ENCODE data around the gene GP5. TPM values are rescaled to one million over a fixed set of nuclear protein-coding genes. Genes with fewer than 3 reads are reported as not detected.

GP5 gene
- total and polyA plus RNA-seq, 2 experiments from 2014 or later: 0.83 TPM; not detected in 1

GRCh38 chr3:194364314-194364651, 34.8 kb downstream of the GP5 start:
- TF ChIP-seq CTCF (IDR thresholded peaks at IDR 0.05; ENCODE audit: low read depth, low read length): no peak
- Histone ChIP-seq H3K36me3 (no peaks in the 10 kb centered on the region), H3K4me1 (ENCODE audit: low read depth) (peaks cover 10% of the 10 kb centered on the region), H3K27me3 (peaks cover 5% of the 10 kb centered on the region), H3K4me3 (no peak overlapping the region), H3K27ac (no peak overlapping the region), H3K9me3 (ENCODE audit: low read depth) (no peaks in the 10 kb centered on the region)
- DNase-seq (ENCODE audit: low read depth in 1 of 2, low spot score in 1 of 2): no peak

GRCh38 chr3:194360568-194360967, 38.5 kb downstream of the GP5 start:
- peaks cover 10% of the 10 kb centered on the region for H3K4me1 ChIP-seq (ENCODE audit: low read depth)
- H3K27ac ChIP-seq: no peak overlapping the region
- no peaks in the 10 kb centered on the region for H3K36me3 ChIP-seq
- no peak overlapping the region for H3K4me3 ChIP-seq
- TF ChIP-seq CTCF (IDR thresholded peaks at IDR 0.05; ENCODE audit: low read depth, low read length): no peak
- no peaks in the 10 kb centered on the region for H3K27me3 ChIP-seq
- no peak for DNase-seq (ENCODE audit: low read depth in 1 of 2, low spot score in 1 of 2)
- H3K9me3 ChIP-seq (ENCODE audit: low read depth): no peaks in the 10 kb centered on the region

GRCh38 chr3:194357681-194358080, 41.4 kb downstream of the GP5 start:
- Histone ChIP-seq H3K9me3 (ENCODE audit: low read depth) (no peaks in the 10 kb centered on the region), H3K27ac (no peak overlapping the region), H3K4me1 (ENCODE audit: low read depth) (no peaks in the 10 kb centered on the region), H3K27me3 (no peaks in the 10 kb centered on the region), H3K36me3 (no peaks in the 10 kb centered on the region), H3K4me3 (no peak overlapping the region)
- no peak for DNase-seq (ENCODE audit: low read depth in 1 of 2, low spot score in 1 of 2)
- TF ChIP-seq CTCF (IDR thresholded peaks at IDR 0.05; ENCODE audit: low read depth, low read length): no peak

- peak in 1 of 2 donors; percentile 51 for DNase-seq (ENCODE audit: low read depth in 1 of 2, low spot score in 1 of 2)
- Histone ChIP-seq H3K9me3 (ENCODE audit: low read depth) (no peaks in the 10 kb centered on the region), H3K4me1 (ENCODE audit: low read depth) (peaks cover 6% of the 10 kb centered on the region), H3K4me3 (no peak overlapping the region), H3K36me3 (no peaks in the 10 kb centered on the region), H3K27ac (no peak overlapping the region), H3K27me3 (no peaks in the 10 kb centered on the region)
- TF ChIP-seq CTCF (IDR thresholded peaks at IDR 0.05; ENCODE audit: low read depth, low read length): no peak
Observed at GRCh38 chr3:194355379-194355778, 43.7 kb downstream of the GP5 start.

GRCh38 chr3:194354315-194354714, 44.8 kb downstream of the GP5 start:
- H3K36me3 ChIP-seq: no peaks in the 10 kb centered on the region
- peaks cover 6% of the 10 kb centered on the region for H3K4me1 ChIP-seq (ENCODE audit: low read depth)
- TF ChIP-seq CTCF (IDR thresholded peaks at IDR 0.05; ENCODE audit: low read depth, low read length): no peak
- H3K27me3 ChIP-seq: no peaks in the 10 kb centered on the region
- H3K9me3 ChIP-seq (ENCODE audit: low read depth): no peaks in the 10 kb centered on the region
- no peak overlapping the region for H3K27ac ChIP-seq
- no peak for DNase-seq (ENCODE audit: low read depth in 1 of 2, low spot score in 1 of 2)
- no peak overlapping the region for H3K4me3 ChIP-seq

GRCh38 chr3:194352667-194353246, 46.3 kb downstream of the GP5 start:
- no peaks in the 10 kb centered on the region for H3K36me3 ChIP-seq
- no peak for TF ChIP-seq CTCF (IDR thresholded peaks at IDR 0.05; ENCODE audit: low read depth, low read length)
- no peak for DNase-seq (ENCODE audit: low read depth in 1 of 2, low spot score in 1 of 2)
- H3K9me3 ChIP-seq (ENCODE audit: low read depth): no peaks in the 10 kb centered on the region
- H3K4me3 ChIP-seq: no peak overlapping the region
- peaks cover 6% of the 10 kb centered on the region for H3K4me1 ChIP-seq (ENCODE audit: low read depth)
- H3K27me3 ChIP-seq: no peaks in the 10 kb centered on the region
- no peak overlapping the region for H3K27ac ChIP-seq
